H9 (cell line): ENCODE measurements around the gene SLC17A9. TPM values are rescaled to one million over a fixed set of nuclear protein-coding genes. Genes with fewer than 3 reads are reported as not detected.

Source experiments
- DNase-seq: peaks from one replicate; pipeline ENCODE4 v3.0.0-alpha.2; 2017
- H2AFZ ChIP-seq: one replicate; pipeline ENCODE4 v1.6.1; 2013; ENCODE audit warnings: mild to moderate bottlenecking, low read length, control low read depth, moderate library complexity
- H2AK5ac ChIP-seq: 2 replicates; pipeline ENCODE4 v1.6.1; 2013; ENCODE audit warnings: low read length, control low read depth, mixed read lengths; ENCODE audit not compliant: insufficient read length
- H2BK120ac ChIP-seq: one replicate; pipeline ENCODE4 v1.6.1; 2013; ENCODE audit warnings: low read depth, mild to moderate bottlenecking, low read length, control low read depth, inconsistent platforms; ENCODE audit not compliant: poor library complexity, severe bottlenecking
- H2BK12ac ChIP-seq: 2 replicates; pipeline ENCODE4 v1.6.1; 2013; ENCODE audit warnings: low read length, control low read depth, mixed read lengths, low read depth; ENCODE audit not compliant: insufficient read length
- H2BK15ac ChIP-seq: 2 replicates; pipeline ENCODE4 v1.6.1; 2013; ENCODE audit warnings: low read depth, low read length, control low read depth
- H2BK20ac ChIP-seq: one replicate; pipeline ENCODE4 v1.6.1; 2013; ENCODE audit warnings: low read depth, mild to moderate bottlenecking, low read length, control low read depth, inconsistent platforms; ENCODE audit not compliant: poor library complexity, severe bottlenecking
- H2BK5ac ChIP-seq: 2 replicates; pipeline ENCODE4 v1.6.1; 2013; ENCODE audit warnings: low read length, control low read depth, mixed read lengths; ENCODE audit not compliant: insufficient read length
- H3K14ac ChIP-seq: 2 replicates; pipeline ENCODE4 v1.6.1; 2013; ENCODE audit warnings: low read length, control low read depth; ENCODE audit not compliant: insufficient read depth
- H3K18ac ChIP-seq: 2 replicates; pipeline ENCODE4 v1.6.1; 2013; ENCODE audit warnings: low read depth, mild to moderate bottlenecking, mixed read lengths, low read length, control low read depth; ENCODE audit not compliant: insufficient read length
- H3K23ac ChIP-seq: 2 replicates; pipeline ENCODE4 v1.6.1; 2013; ENCODE audit warnings: low read length, control low read depth, mixed read lengths, low read depth; ENCODE audit not compliant: insufficient read length
- H3K23me2 ChIP-seq: 2 replicates; pipeline ENCODE4 v1.6.1; 2013; ENCODE audit warnings: low read depth, mild to moderate bottlenecking, mixed read lengths, low read length, control low read depth; ENCODE audit not compliant: insufficient read length, poor library complexity, severe bottlenecking
- H3K27ac ChIP-seq: 2 replicates; pipeline ENCODE4 v1.5.1; 2013; ENCODE audit warnings: low read length, control low read depth, mixed read lengths, low read depth; ENCODE audit not compliant: insufficient read length
- H3K27me3 ChIP-seq: 2 replicates; pipeline ENCODE4 v1.6.1; 2013; ENCODE audit warnings: low read length, control low read depth, inconsistent platforms; ENCODE audit not compliant: insufficient read depth
- H3K4ac ChIP-seq: 2 replicates; pipeline ENCODE4 v1.6.1; 2013; ENCODE audit warnings: low read depth, mild to moderate bottlenecking, control low read depth, inconsistent platforms, low read length, moderate library complexity
- H3K4me1 ChIP-seq: 2 replicates; pipeline ENCODE4 v1.6.1; 2013; ENCODE audit warnings: low read length, control low read depth, inconsistent platforms; ENCODE audit not compliant: insufficient read depth
- H3K4me2 ChIP-seq: 2 replicates; pipeline ENCODE4 v1.6.1; 2013; ENCODE audit warnings: low read length, control low read depth, mixed read lengths; ENCODE audit not compliant: insufficient read length, insufficient read depth
- H3K56ac ChIP-seq: 2 replicates; pipeline ENCODE4 v1.6.1; 2013; ENCODE audit warnings: low read depth, mild to moderate bottlenecking, mixed read lengths, low read length, control low read depth; ENCODE audit not compliant: insufficient read length
- H3K79me1 ChIP-seq: 2 replicates; pipeline ENCODE4 v1.6.1; 2013; ENCODE audit warnings: low read depth, mild to moderate bottlenecking, moderate library complexity, low read length, control low read depth, inconsistent platforms; ENCODE audit not compliant: insufficient read depth, poor library complexity, severe bottlenecking
- H3K79me2 ChIP-seq: 2 replicates; pipeline ENCODE4 v1.6.1; 2013; ENCODE audit warnings: low read length, control low read depth, inconsistent platforms; ENCODE audit not compliant: insufficient read depth
- H3K9ac ChIP-seq: 2 replicates; pipeline ENCODE4 v1.6.1; 2013; ENCODE audit warnings: low read length, control low read depth, mixed read lengths; ENCODE audit not compliant: insufficient read length; ENCODE audit errors: extremely low read depth
- H3K9me3 ChIP-seq: one replicate; pipeline ENCODE4 v1.6.1; 2013; ENCODE audit warnings: low read depth, low read length, inconsistent platforms; ENCODE audit not compliant: control insufficient read depth
- H3T11ph ChIP-seq: one replicate; pipeline ENCODE4 v1.6.1; 2013; ENCODE audit warnings: mild to moderate bottlenecking, low read length, control low read depth, inconsistent platforms
- H4K20me1 ChIP-seq: one replicate; pipeline ENCODE4 v1.6.1; 2013; ENCODE audit not compliant: control insufficient read depth, insufficient read length, insufficient read depth
- H4K5ac ChIP-seq: 2 replicates; pipeline ENCODE4 v1.6.1; 2013; ENCODE audit warnings: low read depth, mild to moderate bottlenecking, mixed read lengths, low read length, control low read depth; ENCODE audit not compliant: insufficient read length
- H4K8ac ChIP-seq: replicated peaks from 2 replicates; pipeline ENCODE4 v1.6.1; 2013; ENCODE audit warnings: low read length, control low read depth, mixed read lengths, low read depth; ENCODE audit not compliant: insufficient read length
- H4K91ac ChIP-seq: 2 replicates; pipeline ENCODE4 v1.6.1; 2013; ENCODE audit warnings: low read depth, mild to moderate bottlenecking, moderate library complexity, mixed read lengths, low read length, control low read depth; ENCODE audit not compliant: insufficient read length
- H3K27ac Mint-ChIP-seq, 3 experiments: 2 replicates in 2 of 3; 3 replicates in 1 of 3; pipeline ENCODE4 v1.8.0; 2020 to 2021; ENCODE audit warnings: mixed read lengths in 3 of 3, mild to moderate bottlenecking in 1 of 3, moderate library complexity in 1 of 3
- H3K27me3 Mint-ChIP-seq: 2 replicates; pipeline ENCODE4 v1.8.0; 2021; ENCODE audit warnings: low read depth, mild to moderate bottlenecking, moderate library complexity, mixed read lengths
- H3K36me3 Mint-ChIP-seq, 3 experiments: 2 replicates in 2 of 3; 3 replicates in 1 of 3; pipeline ENCODE4 v1.8.0; 2020 to 2021; ENCODE audit warnings: low read depth in 3 of 3, mixed read lengths in 3 of 3; ENCODE audit not compliant: insufficient read depth in 1 of 3
- H3K4me1 Mint-ChIP-seq, 2 experiments: 2 replicates each; pipeline ENCODE4 v1.8.0; 2020; ENCODE audit warnings: mixed read lengths in 2 of 2
- H3K4me3 Mint-ChIP-seq, 2 experiments: 2 replicates in 1 of 2; 3 replicates in 1 of 2; pipeline ENCODE4 v1.8.0; 2020 to 2021; ENCODE audit warnings: mild to moderate bottlenecking in 2 of 2, mixed read lengths in 2 of 2, moderate library complexity in 1 of 2
- H3K9me3 Mint-ChIP-seq, 2 experiments: 2 replicates in 1 of 2; 3 replicates in 1 of 2; pipeline ENCODE4 v1.8.0; 2020; ENCODE audit warnings: mild to moderate bottlenecking in 2 of 2, mixed read lengths in 2 of 2, moderate library complexity in 1 of 2
- WGBS: extraction: QIAGEN DNeasy Blood & Tissue Kit; methylation state at CpG from one replicate; pipeline ENCODE4 v1.1.7; 2013; ENCODE audit warnings: missing lambda C conversion rate, low lambda C conversion rate, mixed read lengths; ENCODE audit not compliant: insufficient read length; ENCODE audit errors: extremely low coverage; 5-methylcytosine and 5-hydroxymethylcytosine counted together
- total RNA-seq: library from RNA; stranded (reverse); gene quantifications from 2 replicates; pipeline ENCODE4 v1.2.1, GENCODE V29; 2021
- TF ChIP-seq, protein P1 (sequence below): fragments of 200-600 bp; sonication (generic); conservative IDR thresholded peaks from 3 replicates; pipeline ENCODE4 v1.8.0; 2021; ENCODE audit warnings: antibody characterized with exemption, mild to moderate bottlenecking

Gene SLC17A9
- total RNA-seq, 1 experiment from 2014 or later: 20.9 TPM

DNA sequence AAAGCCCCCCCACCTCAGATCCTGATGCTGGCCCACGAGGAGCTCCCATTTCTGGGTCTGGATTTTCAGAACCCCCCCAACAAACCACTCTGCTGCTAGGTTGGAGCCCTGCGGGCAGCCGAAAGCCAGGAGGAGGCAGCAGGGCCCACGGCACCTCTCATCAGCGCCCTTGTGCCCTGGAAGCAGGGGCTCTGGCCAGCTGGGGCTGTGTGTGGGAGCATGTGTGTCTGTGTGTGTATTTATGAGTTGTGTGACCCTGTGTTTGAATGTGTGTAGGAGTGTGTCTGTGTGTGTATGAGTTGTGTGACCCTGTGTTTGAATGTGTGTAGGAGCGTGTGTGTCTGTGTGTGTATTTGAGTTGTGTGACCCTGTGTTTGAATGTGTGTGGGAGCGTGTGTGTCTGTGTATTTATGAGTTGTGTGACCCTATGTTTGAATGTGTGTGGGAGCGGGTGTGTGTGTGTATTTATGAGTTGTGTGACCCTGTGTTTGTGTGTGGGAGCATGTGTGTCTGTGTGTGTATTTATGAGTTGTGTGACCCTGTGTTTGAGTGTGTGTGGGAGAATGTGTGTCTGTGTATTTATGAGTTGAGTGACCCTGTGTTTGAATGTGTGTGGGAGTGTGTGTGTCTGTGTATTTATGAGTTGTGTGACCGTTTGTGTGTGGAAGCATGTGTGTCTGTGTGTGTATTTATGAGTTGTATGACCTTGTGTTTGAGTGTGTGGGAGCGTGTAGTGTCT lies 18.9 kb downstream of the SLC17A9 start:
- Histone ChIP-seq H3T11ph (no peak overlapping the region), H3K4ac (no peak overlapping the region), H3K79me2 (no peaks in the 10 kb centered on the region), H4K91ac (no peak overlapping the region), H2BK15ac (no peak overlapping the region), H3K56ac (no peak overlapping the region), H3K23me2 (peaks cover 3% of the 10 kb centered on the region), H3K9ac (no peak overlapping the region), H3K27ac (no peak overlapping the region), H2BK120ac (no peak overlapping the region), H2AFZ (no peak overlapping the region), H3K14ac (no peak overlapping the region), H3K79me1 (no peaks in the 10 kb centered on the region), H4K5ac (no peak overlapping the region), H3K18ac (no peak overlapping the region), H2BK5ac (no peak overlapping the region), H2AK5ac (no peak overlapping the region), H3K27me3 (peaks cover 7% of the 10 kb centered on the region; the same call in 1 of the 2 replicates), H2BK20ac (no peak overlapping the region), H2BK12ac (no peak overlapping the region), H3K23ac (no peak overlapping the region), H4K20me1 (no peaks in the 10 kb centered on the region), H3K4me1 (peaks cover 6% of the 10 kb centered on the region), H3K9me3 (no peaks in the 10 kb centered on the region), H4K8ac (no peak overlapping the region), H3K4me2 (no peak overlapping the region)
- WGBS: no CpG with 5 or more reads among the region's 10 CpGs
- no peak for DNase-seq
- Mint-ChIP-seq H3K36me3 (peaks cover 0 to 3% (median 0%) of the 10 kb centered on the region in 3 experiments; a peak in 1 of 7 replicates), H3K4me1 (peaks cover 26 to 27% of the 10 kb centered on the region in 2 experiments), H3K9me3 (peaks cover 3% of the 10 kb centered on the region in 2 experiments; a peak in 2 of 5 replicates), H3K27ac (no peak overlapping the region; a peak in 1 of 7 replicates), H3K4me3 (peak overlapping the region in 1 of 2 experiments; percentile 52; a peak in 2 of 5 replicates), H3K27me3 (peaks cover 53% of the 10 kb centered on the region)
- TF ChIP-seq, protein P1, sequence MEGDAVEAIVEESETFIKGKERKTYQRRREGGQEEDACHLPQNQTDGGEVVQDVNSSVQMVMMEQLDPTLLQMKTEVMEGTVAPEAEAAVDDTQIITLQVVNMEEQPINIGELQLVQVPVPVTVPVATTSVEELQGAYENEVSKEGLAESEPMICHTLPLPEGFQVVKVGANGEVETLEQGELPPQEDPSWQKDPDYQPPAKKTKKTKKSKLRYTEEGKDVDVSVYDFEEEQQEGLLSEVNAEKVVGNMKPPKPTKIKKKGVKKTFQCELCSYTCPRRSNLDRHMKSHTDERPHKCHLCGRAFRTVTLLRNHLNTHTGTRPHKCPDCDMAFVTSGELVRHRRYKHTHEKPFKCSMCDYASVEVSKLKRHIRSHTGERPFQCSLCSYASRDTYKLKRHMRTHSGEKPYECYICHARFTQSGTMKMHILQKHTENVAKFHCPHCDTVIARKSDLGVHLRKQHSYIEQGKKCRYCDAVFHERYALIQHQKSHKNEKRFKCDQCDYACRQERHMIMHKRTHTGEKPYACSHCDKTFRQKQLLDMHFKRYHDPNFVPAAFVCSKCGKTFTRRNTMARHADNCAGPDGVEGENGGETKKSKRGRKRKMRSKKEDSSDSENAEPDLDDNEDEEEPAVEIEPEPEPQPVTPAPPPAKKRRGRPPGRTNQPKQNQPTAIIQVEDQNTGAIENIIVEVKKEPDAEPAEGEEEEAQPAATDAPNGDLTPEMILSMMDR: no peak
